Stimulated activated CD8-positive, alpha-beta memory T cell treated with anti-CD3 and anti-CD28 coated beads, Interleukin-12 subunit alpha, Interleukin-12 subunit beta, amount 100 ng/mL, for 24 hours (primary cell): ENCODE data around the gene MET.
"Not testable (repeated sequence)": the region's sequence is repeated elsewhere in the genome, so short reads cannot be mapped to it uniquely, and the experiment has no call there.

Source experiments
- DNase-seq: peaks from one replicate; pipeline ENCODE4 v3.0.0-alpha.2; 2020; ENCODE audit errors: extremely low read depth

The MET gene

GRCh38 chr7:116807011-116807560 lies 135.1 kb downstream of the MET start:
- DNase-seq, result no peak

DNA sequence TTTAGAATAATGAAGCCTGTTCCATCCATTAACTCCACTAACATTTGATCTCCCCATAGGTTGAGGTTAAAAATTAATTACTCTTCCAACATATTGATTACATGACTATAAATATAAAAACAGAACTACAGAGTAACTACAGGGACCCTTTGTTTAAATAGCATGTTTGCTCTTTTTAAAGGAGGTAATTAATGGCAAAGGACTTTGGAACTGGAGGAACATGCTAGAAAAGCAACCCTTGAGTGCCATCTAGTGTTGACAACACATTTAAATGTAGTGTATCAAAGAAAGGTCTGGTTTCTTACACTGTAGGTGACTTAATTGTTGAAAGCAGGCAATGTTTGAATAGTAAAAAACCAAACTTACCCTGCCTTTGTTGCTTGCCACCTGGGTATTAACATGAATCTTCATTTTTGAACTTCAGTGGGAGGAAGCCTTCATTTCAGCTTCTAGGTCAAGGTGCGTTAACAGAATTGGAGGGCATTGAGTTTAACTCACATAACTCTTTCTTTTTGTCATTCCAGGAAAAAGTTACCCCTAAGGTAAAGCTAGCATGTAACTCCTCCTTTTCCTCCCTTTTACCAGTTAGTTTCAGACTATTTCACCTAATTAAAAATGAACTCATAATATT lies 137.8 kb downstream of the MET start:
- no peak for DNase-seq

GRCh38 chr7:116810267-116811116 lies 138.5 kb downstream of the MET start:
- DNase-seq, result no peak

GRCh38 chr7:116811768-116812167 lies 139.8 kb downstream of the MET start:
- DNase-seq, result no peak

DNA sequence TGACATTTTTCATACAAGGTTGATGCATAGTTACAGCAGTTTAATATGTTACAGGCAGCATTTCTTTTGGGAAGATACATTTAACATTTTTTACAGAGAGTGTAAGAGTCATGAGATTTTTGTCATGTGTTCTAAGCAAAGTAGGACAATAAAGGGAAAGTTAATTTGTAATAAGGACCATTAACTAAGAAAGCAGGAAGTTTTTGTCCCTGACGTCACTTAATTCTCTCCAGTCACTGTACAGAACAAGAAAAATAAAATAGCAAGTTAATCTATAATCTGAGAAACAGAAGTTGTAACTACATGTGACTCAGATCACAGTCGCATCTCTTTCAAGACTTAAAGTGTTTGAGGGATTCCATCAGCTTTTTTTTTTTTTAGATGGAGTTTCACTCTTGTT lies 140.9 kb downstream of the MET start:
- DNase-seq, result no peak

DNA sequence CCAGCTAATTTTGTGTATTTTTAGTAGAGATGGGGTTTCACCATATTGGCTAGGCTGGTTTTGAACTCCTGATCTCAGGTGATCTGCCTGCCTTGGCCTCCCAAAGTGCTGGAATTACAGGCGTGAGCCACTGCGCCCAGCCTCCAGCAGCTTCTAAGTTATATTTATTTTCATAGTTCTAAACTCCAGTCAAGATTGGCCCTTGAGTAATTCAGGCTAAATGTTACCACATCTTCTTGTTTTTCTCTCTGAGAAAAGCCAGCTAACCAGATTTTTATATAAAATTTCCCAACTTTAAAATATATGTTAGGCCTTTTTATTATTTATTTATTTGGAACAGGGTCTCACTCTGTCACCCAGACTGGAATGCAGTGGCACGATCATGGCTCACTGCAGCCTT lies 141.4 kb downstream of the MET start:
- not testable (repeated sequence) for DNase-seq

DNA sequence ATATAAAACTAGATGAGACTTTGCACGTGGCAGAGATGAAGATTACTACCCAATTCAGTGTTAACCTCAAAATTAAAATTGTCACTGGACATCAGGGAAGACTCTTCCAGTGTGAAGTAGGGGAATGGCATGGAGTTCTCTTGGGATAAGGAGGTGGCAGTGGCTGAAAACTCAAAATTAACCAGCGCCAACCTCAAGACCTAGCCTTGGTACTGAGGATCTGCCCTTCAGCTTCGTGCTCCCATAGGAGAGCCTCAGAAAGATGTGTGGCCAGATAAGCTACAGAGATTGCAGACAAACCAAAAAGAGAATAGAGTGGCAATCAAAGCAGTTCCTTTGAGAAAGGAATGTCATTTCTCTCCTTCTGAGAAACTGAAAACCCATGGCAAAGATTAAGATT lies 143.0 kb downstream of the MET start:
- DNase-seq, result no peak

DNA sequence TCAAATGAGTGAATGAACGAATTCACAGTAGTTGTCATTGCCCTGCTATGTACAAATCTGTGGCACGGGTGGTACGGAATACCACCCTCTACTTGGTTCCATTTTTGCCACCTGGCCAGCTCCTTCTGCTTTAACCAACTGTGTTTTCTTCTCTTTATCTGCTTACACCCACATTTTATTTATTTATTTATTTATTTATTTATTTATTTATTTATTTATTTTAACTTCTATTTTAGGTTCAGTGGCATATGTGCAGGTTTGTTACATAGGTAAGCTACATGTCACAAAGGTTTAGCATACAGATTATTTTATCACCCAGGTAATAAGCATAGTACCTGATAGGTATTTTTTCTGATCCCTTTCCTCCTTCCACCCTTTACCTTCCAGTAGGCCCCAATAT lies 148.2 kb downstream of the MET start:
- DNase-seq, result no peak

- not testable (repeated sequence) for DNase-seq
These were observed 149.7 kb downstream of the MET start for GRCh38 chr7:116821647-116822046.

- no peak for DNase-seq
These were observed 152.5 kb downstream of the MET start for GRCh38 chr7:116824449-116824848.

DNA sequence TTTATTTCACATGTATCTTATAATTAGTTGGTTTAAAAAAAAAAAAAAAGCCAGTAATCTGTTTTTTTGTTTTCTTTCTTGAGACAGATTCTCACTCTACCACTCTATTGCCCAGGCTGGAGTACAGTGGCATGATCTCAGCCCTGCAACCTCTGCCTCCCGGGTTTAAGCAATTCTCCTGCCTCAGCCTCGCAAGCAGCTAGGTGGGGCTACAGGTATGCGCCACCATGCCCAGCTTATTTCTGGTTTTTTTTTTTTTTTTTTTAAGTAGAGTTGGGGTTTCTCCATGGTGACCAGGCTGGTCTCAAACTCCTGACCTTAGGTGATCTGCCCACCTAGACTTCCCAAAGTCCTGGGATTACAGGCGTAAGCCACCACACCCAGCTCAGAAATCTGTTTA lies 156.3 kb downstream of the MET start:
- no peak for DNase-seq

- DNase-seq, result no peak
These were observed 157.0 kb downstream of the MET start for GRCh38 chr7:116829041-116829440.

GRCh38 chr7:116829493-116829892 lies 157.5 kb downstream of the MET start:
- no peak for DNase-seq

GRCh38 chr7:116832692-116833091 lies 160.7 kb downstream of the MET start:
- no peak for DNase-seq

- no peak for DNase-seq
These were observed 163.0 kb downstream of the MET start for GRCh38 chr7:116834815-116835504.

DNA sequence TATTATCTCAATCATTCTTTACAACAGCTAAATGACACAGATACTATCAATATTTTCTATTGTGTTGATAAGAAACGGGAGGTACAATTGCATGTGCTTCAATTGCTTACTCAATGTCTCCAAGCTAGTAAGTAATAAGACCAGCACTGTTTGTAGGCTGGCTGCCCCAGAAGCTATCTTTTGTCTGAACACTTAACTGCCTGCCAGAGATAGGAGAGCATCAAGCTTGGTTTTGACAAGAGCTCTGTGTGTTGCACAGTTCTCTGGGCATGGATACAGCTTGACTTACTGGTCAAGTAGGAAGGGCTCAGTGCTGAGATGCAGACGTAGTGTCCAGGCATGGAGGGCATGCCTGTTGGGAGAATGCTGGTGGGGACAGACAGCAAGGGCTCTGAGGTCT lies 164.1 kb downstream of the MET start:
- no peak for DNase-seq

DNA sequence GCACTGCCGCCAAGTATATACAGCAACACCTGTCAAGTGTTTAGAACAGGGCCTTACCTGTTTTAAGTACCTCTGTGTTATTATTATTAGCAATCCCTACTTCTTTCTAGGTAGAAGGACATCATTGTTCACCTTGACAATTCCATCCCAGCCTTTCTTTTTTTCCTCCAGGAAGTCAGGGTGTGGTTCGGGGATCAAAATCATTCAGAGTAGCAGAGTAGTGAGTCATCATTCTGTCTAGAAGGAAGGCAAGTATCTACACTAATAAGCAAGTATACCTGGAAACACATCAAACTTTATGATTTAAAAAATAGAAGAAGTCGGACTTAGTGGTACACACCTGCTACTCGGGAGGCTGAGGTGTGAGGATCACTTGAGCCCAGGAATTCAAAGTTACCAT lies 164.9 kb downstream of the MET start:
- DNase-seq, result no peak

DNA sequence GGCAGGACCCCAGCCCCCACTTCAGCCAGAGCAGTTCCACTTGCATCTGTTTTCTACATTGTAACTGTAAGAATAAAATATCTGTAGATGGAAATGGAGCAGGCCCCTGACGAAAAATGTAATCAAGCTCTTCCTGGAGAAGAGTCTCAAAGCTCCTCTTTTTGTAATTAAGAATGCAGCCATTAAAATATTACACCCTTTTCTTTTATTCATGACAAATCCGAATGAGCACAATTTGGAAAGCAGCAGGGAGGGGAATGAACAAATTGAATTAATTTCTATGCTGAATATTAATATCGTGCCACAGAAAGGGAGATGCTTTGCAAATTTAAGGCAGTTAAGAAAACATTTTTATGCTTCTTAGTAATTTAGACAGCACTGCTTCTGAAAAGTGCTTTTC lies 165.6 kb downstream of the MET start:
- DNase-seq, result no peak

- DNase-seq, result no peak
These were observed 168.3 kb downstream of the MET start for GRCh38 chr7:116840256-116840655.

DNA sequence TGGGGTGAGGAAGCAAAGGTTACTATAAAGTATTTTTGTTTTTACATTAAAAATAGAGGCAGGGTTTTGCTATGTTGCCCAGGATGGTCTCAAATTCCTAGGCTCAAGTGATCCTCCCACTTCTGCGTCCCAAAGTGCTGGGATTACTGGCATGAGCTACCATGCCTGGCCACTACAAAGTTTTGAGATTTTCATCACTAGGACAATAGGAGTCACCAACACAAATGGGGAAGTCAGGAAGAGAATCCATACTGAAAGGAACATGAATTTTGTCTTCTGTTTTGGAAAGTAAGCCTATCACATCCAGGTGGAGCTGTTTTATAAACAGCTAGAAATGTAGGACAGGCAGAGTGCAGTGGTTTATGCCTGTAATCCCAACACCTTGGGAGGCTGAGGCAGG lies 170.4 kb downstream of the MET start:
- DNase-seq, result no peak

- no peak for DNase-seq
These were observed 171.4 kb downstream of the MET start for GRCh38 chr7:116843378-116843777.
